ENCODE data around the gene LAMA3. TPM values are rescaled to one million over a fixed set of nuclear protein-coding genes. Genes with fewer than 3 reads are reported as not detected.

LAMA3 gene
- total RNA-seq, 1 donor from 2014 or later, result 0.47 TPM

- Histone ChIP-seq H3K9ac (no peak overlapping the region), H2AFZ (replicated peaks) (no peak overlapping the region), H3F3A (ENCODE audit: low read depth) (no peaks in the 10 kb centered on the region), H3K27ac (no peak overlapping the region), H3K27me3 (no peaks in the 10 kb centered on the region), H3K4me2 (no peak overlapping the region), H3K9me3 (ENCODE audit: low read depth) (no peaks in the 10 kb centered on the region), H3K4me3 (no peak overlapping the region), H3K36me3 (no peaks in the 10 kb centered on the region), H3K4me1 (no peaks in the 10 kb centered on the region), H3K79me2 (ENCODE audit: low read depth) (no peaks in the 10 kb centered on the region), H4K20me1 (ENCODE audit: low read depth) (no peaks in the 10 kb centered on the region)
- no peak for DNase-seq (ENCODE audit: low spot score)
- no peak overlapping the region for H3K27ac Mint-ChIP-seq
- no peaks in the 10 kb centered on the region for H3K4me1 Mint-ChIP-seq
- no peak overlapping the region for H3K4me3 Mint-ChIP-seq
- no peaks in the 10 kb centered on the region for H3K27me3 Mint-ChIP-seq (ENCODE audit: insufficient read depth, low read depth)
- H3K9me3 Mint-ChIP-seq, result no peaks in the 10 kb centered on the region
- no peaks in the 10 kb centered on the region for H3K36me3 Mint-ChIP-seq
- TF ChIP-seq EZH2 (IDR thresholded peaks at IDR 0.05), result no peak
- TF ChIP-seq EZH2phosphoT487 (IDR thresholded peaks at IDR 0.05), result no peak
- TF ChIP-seq CTCF (IDR thresholded peaks at IDR 0.05), result no peak
These were observed 19.3 kb upstream of the LAMA3 start for GRCh38 chr18:23669804-23670405.

- Histone ChIP-seq H4K20me1 (ENCODE audit: low read depth) (no peaks in the 10 kb centered on the region), H3K9ac (no peak overlapping the region), H3K36me3 (no peaks in the 10 kb centered on the region), H3F3A (ENCODE audit: low read depth) (no peaks in the 10 kb centered on the region), H3K27me3 (no peaks in the 10 kb centered on the region), H2AFZ (replicated peaks) (no peak overlapping the region), H3K4me3 (no peak overlapping the region), H3K4me1 (no peaks in the 10 kb centered on the region), H3K79me2 (ENCODE audit: low read depth) (no peaks in the 10 kb centered on the region), H3K27ac (no peak overlapping the region), H3K4me2 (no peak overlapping the region), H3K9me3 (ENCODE audit: low read depth) (no peaks in the 10 kb centered on the region)
- DNase-seq (ENCODE audit: low spot score), result no peak
- peak overlapping the region; percentile 75 for H3K27ac Mint-ChIP-seq
- no peaks in the 10 kb centered on the region for H3K9me3 Mint-ChIP-seq
- no peaks in the 10 kb centered on the region for H3K27me3 Mint-ChIP-seq (ENCODE audit: insufficient read depth, low read depth)
- H3K4me1 Mint-ChIP-seq, result no peaks in the 10 kb centered on the region
- H3K36me3 Mint-ChIP-seq, result no peaks in the 10 kb centered on the region
- no peak overlapping the region for H3K4me3 Mint-ChIP-seq
- TF ChIP-seq EZH2 (IDR thresholded peaks at IDR 0.05) (no peak), CTCF (IDR thresholded peaks at IDR 0.05) (no peak), EZH2phosphoT487 (IDR thresholded peaks at IDR 0.05) (no peak)
These were observed 17.7 kb upstream of the LAMA3 start for GRCh38 chr18:23671564-23671963.

DNA sequence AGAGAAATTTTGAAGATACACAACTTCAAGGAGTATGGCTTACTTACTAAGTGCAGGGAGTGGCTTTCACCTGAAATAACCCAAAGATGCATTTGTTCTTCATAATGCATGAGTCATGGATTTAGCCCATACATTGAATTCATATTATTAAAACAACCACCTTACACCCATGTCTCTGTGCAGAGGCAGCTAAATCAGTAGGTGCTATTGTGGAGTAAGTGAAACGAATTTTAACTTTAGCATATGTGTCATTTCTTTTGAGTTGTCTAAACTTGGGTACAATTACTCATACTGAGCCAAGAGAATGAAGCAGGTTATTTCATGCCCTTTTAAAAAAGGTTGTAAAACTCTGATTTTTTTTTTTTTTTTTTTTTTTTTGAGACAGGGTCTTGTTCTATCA is 15.5 kb upstream of the LAMA3 start:
- H3K36me3 Mint-ChIP-seq, result no peaks in the 10 kb centered on the region
- Histone ChIP-seq H4K20me1 (ENCODE audit: low read depth) (no peaks in the 10 kb centered on the region), H3K4me3 (no peak overlapping the region), H3K79me2 (ENCODE audit: low read depth) (no peaks in the 10 kb centered on the region), H3K27ac (no peak overlapping the region), H3K4me2 (no peak overlapping the region), H3K9ac (no peak overlapping the region), H3K36me3 (no peaks in the 10 kb centered on the region), H3K9me3 (ENCODE audit: low read depth) (no peaks in the 10 kb centered on the region), H3K27me3 (no peaks in the 10 kb centered on the region), H3F3A (ENCODE audit: low read depth) (no peaks in the 10 kb centered on the region), H2AFZ (replicated peaks) (no peak overlapping the region), H3K4me1 (no peaks in the 10 kb centered on the region)
- H3K4me1 Mint-ChIP-seq, result no peaks in the 10 kb centered on the region
- TF ChIP-seq EZH2 (IDR thresholded peaks at IDR 0.05) (no peak), CTCF (IDR thresholded peaks at IDR 0.05) (no peak), EZH2phosphoT487 (IDR thresholded peaks at IDR 0.05) (no peak)
- no peak for DNase-seq (ENCODE audit: low spot score)
- H3K27ac Mint-ChIP-seq, result no peak overlapping the region
- no peak overlapping the region for H3K4me3 Mint-ChIP-seq
- H3K27me3 Mint-ChIP-seq (ENCODE audit: insufficient read depth, low read depth), result no peaks in the 10 kb centered on the region
- H3K9me3 Mint-ChIP-seq, result no peaks in the 10 kb centered on the region

Measured in neural progenitor cell (in vitro differentiated cells).